BJ (cell line): Measurements from ENCODE around the gene MBL2. TPM values are rescaled to one million over a fixed set of nuclear protein-coding genes. Genes with fewer than 3 reads are reported as not detected.

Experiments used
- CTCF ChIA-PET: fragments of 350-600 bp; formaldehyde crosslinking; extraction: SDS; loops from one replicate; lab custom pipeline; 2021; ENCODE audit warnings: antibody characterized with exemption, inconsistent platforms; lab: Yijun Ruan, JAX
- POLR2A ChIA-PET: fragments of 300-600 bp; sonication (Branson Sonifier 250); formaldehyde crosslinking; extraction: SDS; loops from one replicate; lab custom pipeline; 2021; ENCODE audit warnings: antibody characterized with exemption; lab: Charles Lee
- DNase-seq: peaks from one replicate; pipeline ENCODE4 v3.0.0-alpha.2; 2011; ENCODE audit warnings: low read depth
- H3K27me3 ChIP-seq: 2 replicates; pipeline ENCODE4 v1.6.0; 2011; ENCODE audit warnings: low read length; ENCODE audit not compliant: control insufficient read depth, insufficient read depth
- H3K36me3 ChIP-seq: 2 replicates; pipeline ENCODE4 v1.5.1; 2011; ENCODE audit warnings: low read length; ENCODE audit not compliant: control insufficient read depth, insufficient read depth
- H3K4me3 ChIP-seq: 2 replicates; pipeline ENCODE4 v1.5.1; 2011; ENCODE audit warnings: low read depth, mild to moderate bottlenecking, control low read depth, low read length
- CTCF ChIP-seq: IDR thresholded peaks from 2 replicates; pipeline ENCODE4 v1.5.1; 2011; ENCODE audit warnings: low read depth, mild to moderate bottlenecking, control low read depth, inconsistent platforms, low read length, moderate library complexity; ENCODE audit not compliant: insufficient read depth
- polyA plus RNA-seq: library from polyadenylated mRNA; depleted of rRNA; stranded (reverse); fragments of >200 nt; gene quantifications from 2 replicates; pipeline ENCODE4 v1.2.3, GENCODE V29; 2011

Gene MBL2
- polyA plus RNA-seq, 1 experiment, result not detected

GRCh38 chr10:52769966-52770365 is 2.6 kb downstream of the MBL2 start:
- CTCF ChIA-PET, result interaction anchor here (0.8 to 4.4 kb wide), 4 partner anchors 8 to 29 kb away, joined by 5 to 31 read pairs (median 9); no protein-coding TSS in a partner anchor
- TF ChIP-seq CTCF, result no peak
- Histone ChIP-seq H3K27me3 (no peaks in the 10 kb centered on the region; the same call in 1 of the 2 replicates), H3K36me3 (no peaks in the 10 kb centered on the region), H3K4me3 (no peak overlapping the region)
- DNase-seq, result no peak
- POLR2A ChIA-PET, result no interaction called here

DNA sequence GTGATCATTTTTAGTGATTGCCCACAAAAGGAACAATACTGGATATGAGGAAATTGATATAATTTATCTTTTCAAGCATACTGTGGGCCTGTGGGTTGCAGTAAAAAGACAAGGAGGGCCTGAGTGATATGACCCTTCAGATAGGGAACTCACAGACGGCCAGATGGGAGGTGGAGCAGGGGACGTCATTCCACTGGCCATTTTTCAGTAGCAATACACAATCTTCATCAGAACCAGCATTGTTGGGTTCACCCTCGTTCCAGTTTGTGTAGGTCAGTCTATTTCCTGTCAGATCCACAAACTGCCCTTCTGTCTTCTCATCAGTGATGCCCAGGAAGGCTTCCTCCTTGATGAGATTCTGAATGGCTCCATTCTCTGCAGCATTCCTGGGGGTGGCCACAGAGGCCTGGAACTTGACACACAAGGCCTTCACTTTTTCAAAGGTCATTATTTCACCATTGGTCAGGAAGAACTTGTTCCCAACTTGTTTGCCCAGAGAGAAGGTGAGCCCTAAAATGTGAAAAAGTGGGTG is 4.5 kb downstream of the MBL2 start:
- Histone ChIP-seq H3K27me3 (no peaks in the 10 kb centered on the region; the same call in 1 of the 2 replicates), H3K36me3 (no peaks in the 10 kb centered on the region), H3K4me3 (no peak overlapping the region)
- DNase-seq, result no peak
- ChIA-PET CTCF (interaction anchor here (1.1 to 1.3 kb wide), 2 partner anchors 11 kb away, joined by 3 to 4 read pairs; no protein-coding TSS in a partner anchor), POLR2A (no interaction called here)
- TF ChIP-seq CTCF, result no peak

- DNase-seq, result no peak
- H3K4me3 ChIP-seq, result no peak overlapping the region
- POLR2A ChIA-PET, result no interaction called here
- no peaks in the 10 kb centered on the region for H3K27me3 ChIP-seq
- H3K36me3 ChIP-seq, result no peaks in the 10 kb centered on the region
- CTCF ChIA-PET, result interaction anchor here (1.3 to 3.2 kb wide), 5 partner anchors 10 to 21 kb away, joined by 4 to 21 read pairs (median 7); partner anchors contain the start of gene MBL2
- no peak for TF ChIP-seq CTCF
Observed at GRCh38 chr10:52762088-52762487, 10.5 kb downstream of the MBL2 start.

DNA sequence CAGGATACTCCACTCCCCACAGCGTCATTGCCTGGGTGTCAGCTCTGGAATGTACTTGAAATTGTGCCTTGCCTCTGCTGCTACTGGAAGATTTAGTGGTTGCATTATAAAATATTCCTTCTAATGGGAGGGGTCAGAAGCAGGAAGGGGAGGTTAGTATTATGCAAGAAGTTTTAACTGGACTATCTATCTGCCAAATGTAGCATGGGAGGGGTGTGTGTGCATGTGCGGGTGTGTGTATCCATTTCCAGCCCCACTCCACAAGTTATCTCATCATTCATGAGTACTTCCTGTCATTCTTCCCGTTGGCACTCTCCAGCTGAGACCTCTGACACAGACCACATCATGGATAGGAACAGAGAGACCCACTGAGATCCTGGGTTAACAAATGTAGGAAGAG is 13.4 kb downstream of the MBL2 start:
- TF ChIP-seq CTCF, result no peak
- no peaks in the 10 kb centered on the region for H3K36me3 ChIP-seq
- no peaks in the 10 kb centered on the region for H3K27me3 ChIP-seq
- DNase-seq, result no peak
- ChIA-PET CTCF (interaction anchor here (1.0 to 2.0 kb wide), 3 partner anchors 13 to 21 kb away, joined by 3 to 7 read pairs (median 4); no protein-coding TSS in a partner anchor), POLR2A (no interaction called here)
- no peak overlapping the region for H3K4me3 ChIP-seq

DNA sequence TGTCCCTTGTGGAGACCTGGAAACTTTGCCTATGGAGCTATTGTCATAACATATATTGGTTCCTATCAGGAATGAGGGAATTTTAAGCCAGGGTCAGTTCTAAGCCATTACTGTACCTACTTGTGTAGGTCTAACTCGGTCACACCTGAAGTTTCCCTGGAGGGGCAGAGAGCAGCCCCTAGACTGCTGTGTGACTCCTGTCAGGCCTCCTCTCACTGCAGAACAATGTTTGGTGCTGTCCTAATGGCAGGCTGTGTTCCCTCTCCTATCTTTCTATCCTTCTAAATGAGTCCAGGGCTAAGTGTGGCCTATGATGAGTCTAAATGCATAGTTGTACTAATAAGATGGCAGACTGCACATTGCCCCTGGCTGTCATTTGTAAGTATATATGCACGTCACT is 14.2 kb downstream of the MBL2 start:
- CTCF ChIA-PET, result interaction anchor here (1.1 to 5.2 kb wide), 4 partner anchors 12 to 21 kb away, joined by 4 to 49 read pairs (median 6); no protein-coding TSS in a partner anchor
- Histone ChIP-seq H3K27me3 (no peaks in the 10 kb centered on the region), H3K36me3 (no peaks in the 10 kb centered on the region), H3K4me3 (no peak overlapping the region)
- DNase-seq, result no peak
- POLR2A ChIA-PET, result no interaction called here
- no peak for TF ChIP-seq CTCF
